Vagina (tissue), 2 donors: Measurements from ENCODE around the gene ANTXR1. TPM values are rescaled to one million over a fixed set of nuclear protein-coding genes. Genes with fewer than 3 reads are reported as not detected.

Experiments used
- DNase-seq, 2 donors: peaks; one replicate each; pipeline ENCODE4 v3.0.0-alpha.2; 2017; ENCODE audit errors: extremely low spot score in 2 of 2
- H3K27ac ChIP-seq: fragments of 200-600 bp; sonication (generic); one replicate; pipeline ENCODE4 v1.5.1; 2019
- H3K27me3 ChIP-seq: fragments of 200-600 bp; sonication (generic); one replicate; pipeline ENCODE4 v1.5.1; 2019
- H3K36me3 ChIP-seq, 2 donors: fragments of 200-600 bp; sonication (generic); one replicate each; pipeline ENCODE4 v1.5.1; 2017 to 2019
- H3K4me1 ChIP-seq: fragments of 200-600 bp; sonication (generic); one replicate; pipeline ENCODE4 v1.5.1; 2019
- H3K4me3 ChIP-seq, 2 donors: fragments of 200-600 bp; sonication (generic); 1 replicate in 1 of 2; 2 replicates in 1 of 2; pipeline ENCODE4 v1.5.1; 2016 to 2019
- H3K9me3 ChIP-seq: fragments of 200-600 bp; sonication (generic); one replicate; pipeline ENCODE4 v1.5.1; 2019
- CTCF ChIP-seq, 3 experiments: fragments of 450-650 bp in 2 of 3; fragments of 200-600 bp in 1 of 3; sonication (generic) in 1 of 3; IDR thresholded peaks; one replicate each; pipeline ENCODE4 v1.5.1; 2017 to 2019; ENCODE audit warnings: antibody characterized with exemption in 3 of 3, mild to moderate bottlenecking in 2 of 3, moderate library complexity in 2 of 3
- POLR2A ChIP-seq, 2 donors: fragments of 450-650 bp; IDR thresholded peaks; one replicate each; pipeline ENCODE4 v1.6.1; 2017; ENCODE audit warnings: antibody characterized with exemption in 2 of 2, mild to moderate bottlenecking in 2 of 2, moderate library complexity in 2 of 2
- POLR2AphosphoS5 ChIP-seq, 2 donors: sonication (generic); formaldehyde crosslinking; IDR thresholded peaks; one replicate each; pipeline ENCODE4 v1.9.0; 2017; ENCODE audit warnings: antibody characterized with exemption in 2 of 2, mild to moderate bottlenecking in 2 of 2, low read depth in 1 of 2; ENCODE audit not compliant: insufficient read depth in 1 of 2
- intact Hi-C: fragments of 100-400 bp; cut with DNase I; formaldehyde crosslinking; loops from one replicate; pipeline ENCODE4 v1.15.1; 2023
- total RNA-seq: library from RNA; depleted of rRNA; stranded (reverse); fragments of >200 nt; gene quantifications from one replicate; pipeline ENCODE4 v1.2.3, GENCODE V29; 2016

ANTXR1 gene
- total RNA-seq, 1 donor from 2014 or later = 102 TPM

GRCh38 chr2:69065735-69066336, 52.9 kb downstream of the ANTXR1 start:
- intact Hi-C loops = loop anchor here (10.0 kb wide), 1 partner anchor 89 kb away; no protein-coding TSS in a partner anchor
- DNase-seq = no peak
- no peak overlapping the region for H3K4me3 ChIP-seq

GRCh38 chr2:69067026-69067630, 54.1 kb downstream of the ANTXR1 start:
- intact Hi-C loops = loop anchor here (10.0 kb wide), 1 partner anchor 88 kb away; no protein-coding TSS in a partner anchor
- TF ChIP-seq POLR2AphosphoS5 (IDR thresholded peaks at IDR 0.05; ENCODE audit: insufficient read depth in 1 of 2, low read depth in 1 of 2) = no peak
- TF ChIP-seq POLR2A (IDR thresholded peaks at IDR 0.05) = no peak
- no peak for TF ChIP-seq CTCF (IDR thresholded peaks at IDR 0.05)
- DNase-seq = no peak
- Histone ChIP-seq H3K4me3 (no peak overlapping the region), H3K27ac (peak overlapping the region; percentile 35), H3K36me3 (no peaks in the 10 kb centered on the region), H3K9me3 (no peaks in the 10 kb centered on the region), H3K4me1 (peaks cover 21% of the 10 kb centered on the region), H3K27me3 (no peaks in the 10 kb centered on the region)

More at GRCh38 chr2:69065735-69066336, 52.9 kb downstream of the ANTXR1 start:
- H3K27ac ChIP-seq = no peak overlapping the region
- H3K4me1 ChIP-seq = peaks cover 26% of the 10 kb centered on the region
- no peaks in the 10 kb centered on the region for H3K27me3 ChIP-seq
- no peaks in the 10 kb centered on the region for H3K36me3 ChIP-seq
- H3K9me3 ChIP-seq = no peaks in the 10 kb centered on the region
- no peak for TF ChIP-seq CTCF (IDR thresholded peaks at IDR 0.05)
- TF ChIP-seq POLR2A (IDR thresholded peaks at IDR 0.05) = no peak
- no peak for TF ChIP-seq POLR2AphosphoS5 (IDR thresholded peaks at IDR 0.05; ENCODE audit: insufficient read depth in 1 of 2, low read depth in 1 of 2)

- intact Hi-C loops = loop anchor here (10.0 kb wide), 1 partner anchor 87 kb away; no protein-coding TSS in a partner anchor
- Histone ChIP-seq H3K27me3 (no peaks in the 10 kb centered on the region), H3K27ac (peak overlapping the region; percentile 26), H3K36me3 (no peaks in the 10 kb centered on the region), H3K4me1 (peaks cover 19% of the 10 kb centered on the region), H3K9me3 (no peaks in the 10 kb centered on the region), H3K4me3 (no peak overlapping the region)
- no peak for DNase-seq
- TF ChIP-seq POLR2A (IDR thresholded peaks at IDR 0.05) (no peak), POLR2AphosphoS5 (IDR thresholded peaks at IDR 0.05; ENCODE audit: insufficient read depth in 1 of 2, low read depth in 1 of 2) (no peak), CTCF (IDR thresholded peaks at IDR 0.05) (no peak)
Measured at GRCh38 chr2:69067866-69068265, 54.9 kb downstream of the ANTXR1 start.

- Histone ChIP-seq H3K9me3 (no peaks in the 10 kb centered on the region), H3K27me3 (no peaks in the 10 kb centered on the region), H3K4me3 (no peak overlapping the region), H3K27ac (no peak overlapping the region), H3K36me3 (no peaks in the 10 kb centered on the region), H3K4me1 (peaks cover 18% of the 10 kb centered on the region)
- TF ChIP-seq POLR2AphosphoS5 (IDR thresholded peaks at IDR 0.05; ENCODE audit: insufficient read depth in 1 of 2, low read depth in 1 of 2) (no peak), CTCF (IDR thresholded peaks at IDR 0.05) (no peak), POLR2A (IDR thresholded peaks at IDR 0.05) (no peak)
- intact Hi-C loops = no loop called here
- DNase-seq = no peak
Measured at GRCh38 chr2:69070969-69071368, 58.0 kb downstream of the ANTXR1 start.
